ENCODE measurements around the gene CENPF. TPM values are rescaled to one million over a fixed set of nuclear protein-coding genes. Genes with fewer than 3 reads are reported as not detected.
A peak's percentile ranks its signal among the peaks of the same experiment; 100 is the strongest.

The CENPF gene
- polyA plus RNA-seq, 1 donor = 22.4 TPM

DNA sequence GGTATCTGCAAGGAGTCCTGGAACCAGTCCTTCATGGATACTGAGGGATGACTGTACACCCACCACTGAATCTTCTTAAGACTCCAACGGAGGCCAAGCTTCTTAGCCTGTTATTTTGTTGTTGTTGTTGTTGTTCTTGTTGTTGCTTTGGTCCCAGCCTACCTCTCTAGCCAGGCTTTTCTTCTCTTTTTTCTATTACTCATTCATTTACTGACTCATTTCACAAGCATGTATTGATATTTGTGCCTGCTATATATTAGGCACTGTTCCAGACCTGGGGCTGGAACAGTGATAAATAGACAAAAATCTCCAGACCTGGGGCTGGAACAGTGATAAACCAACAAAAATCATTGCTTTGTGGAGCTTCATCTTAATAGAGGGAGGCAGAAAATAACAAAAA, 20.4 kb downstream of the CENPF start:
- no peak for DNase-seq

DNA sequence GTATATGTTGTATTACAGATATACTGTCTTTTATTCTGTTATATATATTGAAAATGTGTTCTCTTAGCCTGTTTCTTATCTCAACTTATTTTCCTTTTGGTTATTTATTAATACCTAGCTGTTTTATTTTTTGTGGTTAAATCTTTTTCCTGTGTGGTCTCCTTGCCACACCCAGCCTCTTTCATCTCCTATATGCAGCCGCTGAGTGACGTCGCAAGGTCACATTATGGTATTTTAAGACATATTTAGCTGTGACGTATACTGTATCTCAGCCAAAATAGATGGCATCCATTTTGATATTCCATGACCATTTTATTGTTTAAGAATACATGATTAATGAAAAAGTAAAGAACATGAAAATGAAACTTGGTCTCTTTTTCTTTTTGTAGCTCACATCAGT, 29.1 kb downstream of the CENPF start:
- DNase-seq = no peak

- DNase-seq = peak; percentile 2
Measured at GRCh38 chr1:214633686-214634085, 30.7 kb downstream of the CENPF start.

GRCh38 chr1:214634267-214634666, 31.3 kb downstream of the CENPF start:
- DNase-seq = no peak

GRCh38 chr1:214635086-214635485, 32.1 kb downstream of the CENPF start:
- no peak for DNase-seq

DNA sequence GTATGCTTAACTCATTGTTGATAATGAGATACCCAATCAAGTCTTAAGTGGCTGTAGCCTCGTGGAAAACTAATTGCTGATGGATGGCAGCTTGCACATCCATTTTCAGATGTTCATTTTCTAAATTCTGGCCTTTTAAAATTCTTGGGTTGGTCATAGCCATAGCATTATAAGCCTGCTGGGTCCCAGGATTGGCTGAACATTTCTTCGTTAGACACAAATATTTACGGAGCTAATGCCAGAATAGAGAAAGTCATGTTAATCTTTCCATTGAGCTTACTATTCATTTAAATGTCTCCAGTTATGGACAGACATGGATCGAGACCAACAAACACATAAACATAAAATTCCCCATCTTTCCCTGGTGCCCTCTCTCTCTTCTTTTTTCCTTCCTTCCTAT, 32.5 kb downstream of the CENPF start:
- DNase-seq = no peak

DNA sequence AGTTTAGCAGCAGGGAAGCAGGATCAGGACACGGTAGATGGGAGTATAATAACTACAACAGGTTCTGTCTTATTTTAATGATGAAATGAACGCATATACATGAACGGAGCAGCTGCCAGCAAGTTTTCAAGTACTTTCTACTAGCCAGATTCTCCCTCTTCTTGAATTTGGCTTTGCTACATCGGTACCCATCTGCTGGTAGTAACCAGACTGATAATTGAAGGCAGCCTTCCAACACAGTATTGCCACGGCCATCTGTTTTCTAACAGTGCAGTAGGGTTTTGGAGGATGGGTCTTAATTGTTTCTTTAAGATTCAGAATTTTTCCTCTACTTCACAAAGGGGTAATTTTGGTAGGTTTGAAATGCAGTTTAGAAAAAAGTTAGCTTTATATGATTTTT, 33.4 kb downstream of the CENPF start:
- DNase-seq = no peak

- no peak for DNase-seq
Measured at GRCh38 chr1:214637125-214637524, 34.1 kb downstream of the CENPF start.

GRCh38 chr1:214637722-214638458, 34.9 kb downstream of the CENPF start:
- DNase-seq = peak; percentile 21

DNA sequence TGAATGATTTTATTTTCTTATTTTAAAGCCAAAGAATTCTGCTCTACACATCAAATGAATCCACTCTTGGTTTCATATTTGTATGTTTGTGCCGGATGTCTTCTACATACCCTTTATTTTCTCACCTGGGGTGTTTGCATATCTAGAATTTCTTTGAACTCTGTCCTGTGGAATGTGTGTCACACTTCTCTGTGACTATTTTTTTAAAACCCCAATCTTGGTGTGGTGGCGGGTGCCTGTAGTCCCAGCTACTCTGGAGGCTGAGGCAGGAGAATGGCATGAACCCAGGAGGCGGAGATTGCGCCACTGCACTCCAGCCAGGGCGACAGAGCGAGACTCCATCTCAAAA, 35.4 kb downstream of the CENPF start:
- no peak for DNase-seq

- DNase-seq = no peak
Measured at GRCh38 chr1:214638997-214639396, 36.0 kb downstream of the CENPF start.

- DNase-seq = no peak
Measured at GRCh38 chr1:214640431-214641213, 37.6 kb downstream of the CENPF start.

DNA sequence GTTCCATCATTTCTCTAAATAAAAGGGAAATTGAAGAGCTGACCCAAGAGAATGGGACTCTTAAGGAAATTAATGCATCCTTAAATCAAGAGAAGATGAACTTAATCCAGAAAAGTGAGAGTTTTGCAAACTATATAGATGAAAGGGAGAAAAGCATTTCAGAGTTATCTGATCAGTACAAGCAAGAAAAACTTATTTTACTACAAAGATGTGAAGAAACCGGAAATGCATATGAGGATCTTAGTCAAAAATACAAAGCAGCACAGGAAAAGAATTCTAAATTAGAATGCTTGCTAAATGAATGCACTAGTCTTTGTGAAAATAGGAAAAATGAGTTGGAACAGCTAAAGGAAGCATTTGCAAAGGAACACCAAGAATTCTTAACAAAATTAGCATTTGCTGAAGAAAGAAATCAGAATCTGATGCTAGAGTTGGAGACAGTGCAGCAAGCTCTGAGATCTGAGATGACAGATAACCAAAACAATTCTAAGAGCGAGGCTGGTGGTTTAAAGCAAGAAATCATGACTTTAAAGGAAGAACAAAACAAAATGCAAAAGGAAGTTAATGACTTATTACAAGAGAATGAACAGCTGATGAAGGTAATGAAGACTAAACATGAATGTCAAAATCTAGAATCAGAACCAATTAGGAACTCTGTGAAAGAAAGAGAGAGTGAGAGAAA, 38.4 kb downstream of the CENPF start:
- DNase-seq = no peak

GRCh38 chr1:214643030-214643429, 40.0 kb downstream of the CENPF start:
- no peak for DNase-seq

GRCh38 chr1:214645712-214646111, 42.7 kb downstream of the CENPF start:
- DNase-seq = no peak

- DNase-seq = no peak
Measured at GRCh38 chr1:214648801-214649200, 45.8 kb downstream of the CENPF start.

- no peak for DNase-seq
Measured at GRCh38 chr1:214649607-214650006, 46.6 kb downstream of the CENPF start.

GRCh38 chr1:214650664-214651063, 47.7 kb downstream of the CENPF start:
- DNase-seq = no peak

- DNase-seq = no peak
Measured at GRCh38 chr1:214657299-214657698, 54.3 kb downstream of the CENPF start.

DNA sequence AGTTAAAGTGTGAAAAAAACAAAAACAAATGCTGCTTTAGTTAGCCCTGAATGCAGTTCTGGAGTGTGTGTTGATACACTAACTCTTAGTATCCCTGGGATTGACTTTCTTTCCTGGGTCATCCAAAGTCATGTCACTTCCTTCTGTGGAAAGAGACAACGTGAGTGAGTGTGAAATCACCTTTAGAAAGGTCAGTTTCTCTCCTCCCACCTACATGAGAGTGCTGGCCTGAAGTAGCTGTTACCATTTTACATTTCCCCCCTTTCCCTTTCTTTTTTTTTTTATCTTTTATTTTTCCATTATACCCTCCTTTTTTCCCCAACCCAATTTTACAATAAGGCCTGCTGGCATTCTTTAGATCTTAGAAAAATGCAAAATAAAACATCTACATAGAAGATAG, 55.2 kb downstream of the CENPF start:
- no peak for DNase-seq

DNA sequence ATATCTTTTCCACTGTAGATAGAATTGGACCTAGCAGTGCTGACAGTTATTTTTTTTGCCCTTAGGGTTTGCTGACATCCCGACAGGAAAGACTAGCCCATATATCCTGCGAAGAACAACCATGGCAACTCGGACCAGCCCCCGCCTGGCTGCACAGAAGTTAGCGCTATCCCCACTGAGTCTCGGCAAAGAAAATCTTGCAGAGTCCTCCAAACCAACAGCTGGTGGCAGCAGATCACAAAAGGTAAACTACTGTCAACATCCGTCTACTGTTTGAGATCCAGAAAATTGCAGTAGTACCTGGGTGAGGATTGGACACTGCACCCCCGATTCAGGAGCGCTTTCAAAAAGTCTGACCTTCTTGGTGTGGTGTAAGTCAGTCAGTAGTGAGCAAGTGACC, 55.8 kb downstream of the CENPF start:
- no peak for DNase-seq

- DNase-seq = no peak
Measured at GRCh38 chr1:214660190-214660589, 57.2 kb downstream of the CENPF start.

DNA sequence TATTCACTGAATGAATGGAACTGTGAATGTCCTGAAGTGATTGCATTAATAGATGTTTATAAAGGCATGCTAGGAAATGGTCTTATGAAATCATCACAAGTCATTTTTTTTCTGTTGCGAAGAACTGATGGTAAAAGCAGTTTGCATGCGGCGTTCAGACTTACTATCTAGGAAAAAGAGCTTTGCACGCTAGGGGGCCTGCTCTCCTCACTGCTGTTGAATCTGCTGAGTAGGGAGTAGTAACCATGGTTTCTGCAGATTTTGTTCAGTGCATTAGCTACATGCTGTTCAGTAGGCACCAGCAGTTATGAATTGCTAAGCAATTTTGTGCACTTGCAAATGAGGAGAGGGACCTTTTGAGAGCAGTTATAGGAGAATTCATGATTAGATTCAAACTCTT, 57.9 kb downstream of the CENPF start:
- DNase-seq = peak; percentile 77

Measured in hindlimb muscle (tissue), 1 donor.